Panc1 (cell line): ENCODE results near the gene ZBTB7C. TPM values are rescaled to one million over a fixed set of nuclear protein-coding genes. Genes with fewer than 3 reads are reported as not detected.

ENCODE experiments used
- ATAC-seq: fragments of 200-7000 bp; cut with Tn5 transposase; 2 replicates; pipeline ENCODE4 v1.9.1; 2020; ENCODE audit warnings: mild to moderate bottlenecking, moderate library complexity
- BruUV-seq: library from RNA; stranded (reverse); fragments of 400-500 nt; replicated peaks from 2 replicates; lab custom pipeline; 2021; lab: Mats Ljungman, UMichigan
- CTCF ChIA-PET: fragments of 300-600 bp; sonication (Branson Sonifier 250); formaldehyde crosslinking; loops from one replicate; lab custom pipeline; 2022; ENCODE audit warnings: antibody characterized with exemption; lab: Charles Lee
- POLR2A ChIA-PET: fragments of 300-600 bp; sonication (Branson Sonifier 250); formaldehyde crosslinking; loops from one replicate; lab custom pipeline; 2022; ENCODE audit warnings: antibody characterized with exemption; lab: Charles Lee
- DNase-seq: peaks from one replicate; pipeline ENCODE4 v3.0.0-alpha.2; 2010; ENCODE audit warnings: low read depth, low spot score
- H3K27ac ChIP-seq: 2 replicates; pipeline ENCODE4 v1.5.1; 2011; ENCODE audit warnings: mild to moderate bottlenecking, low read length, inconsistent platforms
- H3K27me3 ChIP-seq: fragments of 200-500 bp; sonication (Bioruptor generic); 2 replicates; pipeline ENCODE4 v1.6.0; 2014; ENCODE audit warnings: low read length, inconsistent platforms; ENCODE audit not compliant: control insufficient read depth, insufficient read depth
- H3K36me3 ChIP-seq: fragments of 200-500 bp; sonication (Bioruptor generic); 2 replicates; pipeline ENCODE4 v1.5.1; 2014; ENCODE audit warnings: inconsistent platforms, mild to moderate bottlenecking, low read length, moderate library complexity; ENCODE audit not compliant: control insufficient read depth, insufficient read depth
- H3K4me1 ChIP-seq: 2 replicates; pipeline ENCODE4 v1.5.1; 2011; ENCODE audit warnings: inconsistent platforms, mild to moderate bottlenecking, low read length, moderate library complexity; ENCODE audit not compliant: control insufficient read depth, insufficient read depth
- H3K4me3 ChIP-seq, 2 experiments: 2 replicates each; pipeline ENCODE4 v1.5.1; 2011 to 2012; ENCODE audit warnings: low read depth in 2 of 2, low read length in 2 of 2, mild to moderate bottlenecking in 2 of 2, inconsistent platforms in 1 of 2, moderate library complexity in 1 of 2
- H3K9me3 ChIP-seq: fragments of 200-500 bp; sonication (Bioruptor generic); 2 replicates; pipeline ENCODE4 v1.5.1; 2014; ENCODE audit warnings: low read depth, mild to moderate bottlenecking, inconsistent platforms, low read length, moderate library complexity; ENCODE audit not compliant: control insufficient read depth, insufficient read depth
- CTCF ChIP-seq: fragments of 450-650 bp; IDR thresholded peaks from 2 replicates; pipeline ENCODE4 v1.5.1; 2017; ENCODE audit warnings: mild to moderate bottlenecking
- POLR2AphosphoS5 ChIP-seq: IDR thresholded peaks from 2 replicates; pipeline ENCODE4 v1.6.1; 2012; ENCODE audit warnings: mild to moderate bottlenecking, low read depth, low read length, moderate library complexity
- REST ChIP-seq, 2 experiments: IDR thresholded peaks; 2 replicates each; pipeline ENCODE4 v1.6.1; 2011 to 2012; ENCODE audit warnings: low read depth in 2 of 2, control low read depth in 1 of 2, low read length in 1 of 2, mild to moderate bottlenecking in 1 of 2, moderate library complexity in 1 of 2; ENCODE audit not compliant: insufficient read depth in 1 of 2
- SIN3A ChIP-seq: IDR thresholded peaks from 2 replicates; pipeline ENCODE4 v1.6.1; 2012; ENCODE audit warnings: low read depth, mild to moderate bottlenecking, low read length, moderate library complexity, borderline replicate concordance; ENCODE audit not compliant: insufficient read depth
- TCF7L2 ChIP-seq: IDR thresholded peaks from 2 replicates; pipeline ENCODE4 v1.6.1; 2011; ENCODE audit warnings: mild to moderate bottlenecking, low read depth, low read length, inconsistent platforms
- in situ Hi-C: cut with HindIII; loops from 2 replicates; pipeline ENCODE4 v1.10.0; 2016; ENCODE audit warnings: low sequenced_read_pairs, low pct_unique_long_range_greater_than_20kb
- intact Hi-C: fragments of 100-400 bp; cut with micrococcal nuclease; formaldehyde crosslinking; loops from one replicate; pipeline ENCODE4 v1.10.0; 2022; ENCODE audit not compliant: unreplicated experiment
- total RNA-seq: library from RNA; stranded (reverse); gene quantifications from one replicate; pipeline ENCODE4 v1.2.1, GENCODE V29; 2021; ENCODE audit not compliant: unreplicated experiment

ZBTB7C gene
- total RNA-seq, 1 experiment from 2014 or later: 0.03 TPM

- Histone ChIP-seq H3K27ac (no peak overlapping the region), H3K9me3 (no peaks in the 10 kb centered on the region), H3K4me1 (no peaks in the 10 kb centered on the region), H3K36me3 (no peaks in the 10 kb centered on the region), H3K4me3 (no peak overlapping the region), H3K27me3 (no peaks in the 10 kb centered on the region)
- ChIA-PET POLR2A (no interaction called here), CTCF (no interaction called here)
- TF ChIP-seq POLR2AphosphoS5 (no peak), SIN3A (no peak), REST (IDR thresholded peaks at IDR 0.05; ENCODE audit: insufficient read depth in 1 of 2, low read depth in 2 of 2, low read length in 1 of 2) (no peak)
- no TSS peak for BruUV-seq
- no peak for DNase-seq
- intact Hi-C loops: no loop called here
- no peak for ATAC-seq
- in situ Hi-C loops: no loop called here
Measured at GRCh38 chr18:48215876-48216638, 193.1 kb downstream of the ZBTB7C start.

GRCh38 chr18:48213791-48214190 lies 195.4 kb downstream of the ZBTB7C start:
- no TSS peak for BruUV-seq
- DNase-seq (no peak), ATAC-seq (no peak)
- ChIA-PET POLR2A (no interaction called here), CTCF (no interaction called here)
- H3K9me3 ChIP-seq: no peaks in the 10 kb centered on the region
- no peak overlapping the region for H3K4me3 ChIP-seq
- in situ Hi-C loops: no loop called here
- TF ChIP-seq CTCF (no peak), SIN3A (no peak), REST (IDR thresholded peaks at IDR 0.05; ENCODE audit: insufficient read depth in 1 of 2, low read depth in 2 of 2, low read length in 1 of 2) (no peak), TCF7L2 (no peak), POLR2AphosphoS5 (no peak)
- H3K27me3 ChIP-seq: no peaks in the 10 kb centered on the region
- H3K27ac ChIP-seq: no peak overlapping the region
- H3K4me1 ChIP-seq: no peaks in the 10 kb centered on the region
- H3K36me3 ChIP-seq: no peaks in the 10 kb centered on the region
- intact Hi-C loops: no loop called here
